Measurements from ENCODE around the gene PACRG.

PACRG gene

GRCh38 chr6:163241683-163242082 is 513.9 kb downstream of the PACRG start:
- DNase-seq (ENCODE audit: low read depth): no peak
- no peak for TF ChIP-seq CTCF (IDR thresholded peaks at IDR 0.05; ENCODE audit: insufficient read depth, low read depth, low read length, missing control alignments)
- H3K4me3 ChIP-seq (ENCODE audit: low read length): no peak overlapping the region

DNA sequence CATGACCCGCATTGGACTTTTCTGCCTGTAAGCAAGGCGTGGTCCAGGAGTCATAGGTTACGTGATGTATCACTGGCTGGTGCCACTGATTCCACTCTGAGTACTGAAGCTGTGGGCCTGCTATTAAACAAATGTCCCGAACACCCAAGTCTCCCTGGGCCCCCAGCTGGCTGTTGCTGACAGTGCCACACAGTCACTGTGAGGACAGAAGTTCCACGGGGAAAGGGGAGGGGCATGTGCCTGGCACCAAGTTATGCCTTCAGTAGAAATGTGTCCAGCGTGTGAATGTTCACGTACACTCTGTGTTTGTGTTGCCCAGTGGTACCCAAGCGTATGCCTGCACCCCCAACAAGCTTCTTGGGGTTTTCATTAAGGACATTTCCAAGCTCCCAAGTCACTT is 515.3 kb downstream of the PACRG start:
- no peak for TF ChIP-seq CTCF (IDR thresholded peaks at IDR 0.05; ENCODE audit: insufficient read depth, low read depth, low read length, missing control alignments)
- DNase-seq (ENCODE audit: low read depth): no peak
- H3K4me3 ChIP-seq (ENCODE audit: low read length): no peak overlapping the region

DNA sequence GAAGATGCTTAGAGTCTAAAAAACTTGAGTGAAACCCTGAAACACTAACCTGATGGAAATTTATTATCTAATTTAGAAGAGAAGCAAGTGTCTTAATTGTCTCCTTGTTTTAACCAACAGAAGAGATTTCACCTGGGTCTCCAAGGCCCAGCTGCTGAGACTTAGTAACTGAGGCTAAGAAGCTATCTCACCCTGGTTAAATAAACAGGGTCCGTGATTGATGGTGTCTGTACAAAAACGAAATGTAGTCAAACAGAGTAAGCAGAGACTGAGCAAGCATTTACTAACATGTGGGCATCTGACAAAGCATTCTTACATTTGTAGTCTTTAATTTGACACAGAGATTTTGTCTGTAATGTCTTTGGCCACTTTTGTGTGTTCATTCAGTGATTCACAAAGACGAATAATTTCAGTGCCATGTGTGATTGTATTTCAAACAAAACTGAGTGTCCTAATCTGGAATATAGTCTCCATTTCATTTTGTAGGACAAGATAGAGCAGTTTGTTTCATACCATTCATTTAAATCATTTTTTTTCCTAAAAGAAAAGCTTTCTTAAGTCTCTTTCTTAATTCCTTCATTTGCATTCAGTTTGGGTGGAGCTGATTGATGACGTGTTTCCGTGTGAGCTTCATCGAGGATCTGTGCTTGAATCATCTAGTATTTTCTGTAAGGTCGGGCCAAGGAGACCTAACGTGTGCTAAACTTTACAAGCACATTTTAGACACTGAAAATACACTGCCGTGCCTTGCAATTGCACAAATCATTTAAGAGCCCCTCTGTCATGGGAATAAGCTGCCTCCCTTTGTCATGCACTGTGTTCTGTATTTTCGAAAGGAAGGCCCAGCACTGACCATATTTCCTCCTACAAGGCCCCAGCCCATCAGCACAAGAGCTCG is 516.2 kb downstream of the PACRG start:
- TF ChIP-seq CTCF (IDR thresholded peaks at IDR 0.05; ENCODE audit: insufficient read depth, low read depth, low read length, missing control alignments): no peak
- no peak overlapping the region for H3K4me3 ChIP-seq (ENCODE audit: low read length)
- no peak for DNase-seq (ENCODE audit: low read depth)

GRCh38 chr6:163248051-163248450 is 520.3 kb downstream of the PACRG start:
- TF ChIP-seq CTCF (IDR thresholded peaks at IDR 0.05; ENCODE audit: insufficient read depth, low read depth, low read length, missing control alignments): no peak
- H3K4me3 ChIP-seq (ENCODE audit: low read length): no peak overlapping the region
- no peak for DNase-seq (ENCODE audit: low read depth)

DNA sequence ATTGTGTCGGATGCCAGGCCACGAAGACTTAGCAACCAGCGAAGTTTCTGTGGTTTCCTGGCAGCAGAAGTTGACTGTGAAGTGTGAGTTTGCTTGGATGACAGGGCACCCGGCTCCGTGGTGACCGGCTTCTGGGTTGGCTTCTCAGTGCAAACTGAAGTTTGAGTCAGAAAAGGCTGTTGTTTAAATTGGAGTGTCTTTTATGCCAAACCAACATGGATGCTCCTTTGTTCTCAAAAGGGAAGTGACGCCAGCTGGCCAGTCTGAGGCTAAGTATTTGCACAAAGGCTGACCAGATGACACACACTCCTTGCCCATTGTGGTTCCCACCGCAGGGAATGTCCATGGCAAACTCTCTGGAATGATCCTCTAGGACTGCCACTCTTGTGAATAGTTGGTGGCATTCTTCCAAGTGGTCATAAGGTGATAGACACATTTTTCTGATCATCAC is 521.9 kb downstream of the PACRG start:
- H3K4me3 ChIP-seq (ENCODE audit: low read length): no peak overlapping the region
- TF ChIP-seq CTCF (IDR thresholded peaks at IDR 0.05; ENCODE audit: insufficient read depth, low read depth, low read length, missing control alignments): no peak
- DNase-seq (ENCODE audit: low read depth): no peak

DNA sequence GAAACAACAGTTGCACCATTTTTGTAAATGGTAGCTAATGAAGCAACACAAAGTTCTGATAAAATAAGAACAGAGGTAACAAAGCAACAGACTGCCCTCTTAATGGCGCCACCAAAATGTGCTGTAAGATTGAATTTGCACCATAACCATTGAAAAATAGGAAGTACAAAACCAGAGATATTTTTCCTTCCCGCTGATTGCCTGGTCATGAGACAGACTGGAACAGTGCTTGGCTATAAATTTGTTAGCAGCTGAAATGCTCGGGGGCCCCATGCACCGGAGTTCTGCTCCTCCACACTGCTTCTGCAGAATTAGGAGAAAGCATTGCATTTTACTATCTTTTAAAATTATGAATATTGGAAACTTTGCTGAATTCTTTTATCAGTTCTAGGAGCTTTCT is 522.3 kb downstream of the PACRG start:
- no peak for DNase-seq (ENCODE audit: low read depth)
- no peak for TF ChIP-seq CTCF (IDR thresholded peaks at IDR 0.05; ENCODE audit: insufficient read depth, low read depth, low read length, missing control alignments)
- H3K4me3 ChIP-seq (ENCODE audit: low read length): no peak overlapping the region
